D721Med (cell line): ENCODE results near the gene HOXD9.

ENCODE experiments used
- DNase-seq: peaks from one replicate; pipeline ENCODE4 v3.0.0; 2011; ENCODE audit warnings: low spot score; ENCODE audit not compliant: insufficient read length
- FAIRE-seq: peaks from 2 replicates; lab custom pipeline; 2011; peaks lifted over from hg19 to GRCh38; lab: Jason Lieb, UNC
- CTCF ChIP-seq: IDR thresholded peaks from 2 replicates; pipeline ENCODE4 v1.5.1; 2012; ENCODE audit warnings: mild to moderate bottlenecking, control low read depth; ENCODE audit not compliant: insufficient read depth; ENCODE audit errors: missing control alignments

The HOXD9 gene

GRCh38 chr2:176138923-176139660 lies 16.6 kb downstream of the HOXD9 start:
- no peak for FAIRE-seq

GRCh38 chr2:176139661-176140512 lies 17.4 kb downstream of the HOXD9 start:
- FAIRE-seq (no peak), DNase-seq (no peak)
- TF ChIP-seq CTCF = no peak

More at GRCh38 chr2:176138923-176139660, 16.6 kb downstream of the HOXD9 start:
- no peak for TF ChIP-seq CTCF
- no peak for DNase-seq

DNA sequence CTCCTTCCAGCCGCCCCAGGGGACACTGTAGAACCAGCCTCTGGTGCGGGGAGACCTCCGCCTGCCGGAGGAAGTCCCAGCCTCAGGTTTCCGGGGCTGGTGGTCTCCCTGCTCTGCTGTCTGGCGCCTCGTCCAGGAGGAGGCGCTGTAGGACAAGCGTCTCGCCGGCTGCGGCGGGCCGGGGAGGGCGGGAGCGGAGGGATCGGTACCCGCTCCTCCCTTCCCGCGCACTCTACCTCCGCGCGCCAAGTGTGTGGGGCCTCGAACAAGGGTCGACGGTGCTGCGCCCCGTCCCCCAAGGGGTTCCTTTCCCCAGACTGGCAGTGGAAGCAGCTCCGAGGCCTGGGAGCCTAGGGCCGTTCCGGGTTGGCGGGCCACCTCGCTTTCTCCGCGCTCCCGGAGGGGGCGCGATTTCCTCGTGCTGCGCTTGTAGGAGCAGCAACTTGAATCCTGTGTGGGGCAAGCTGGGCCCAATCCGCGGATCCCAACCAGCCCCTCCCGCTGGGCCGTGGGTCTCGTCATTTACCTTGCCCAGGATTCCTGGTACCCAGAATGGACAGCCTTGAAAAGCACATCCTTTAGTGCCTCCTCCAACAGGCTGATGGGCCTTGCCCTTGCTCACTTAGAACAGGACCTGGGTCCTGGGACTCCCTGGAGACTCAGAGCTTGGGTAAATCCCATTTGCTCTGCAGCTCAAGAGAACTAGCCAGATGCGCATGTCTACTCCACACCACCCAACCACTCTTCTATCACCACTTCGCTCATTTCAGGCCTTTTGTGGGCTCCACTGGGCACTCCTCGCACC lies 18.2 kb downstream of the HOXD9 start:
- peak; percentile 85 for DNase-seq
- no peak for FAIRE-seq
- TF ChIP-seq CTCF = peak; percentile 82

GRCh38 chr2:176142281-176142680 lies 19.8 kb downstream of the HOXD9 start:
- no peak for FAIRE-seq
- TF ChIP-seq CTCF = no peak

DNA sequence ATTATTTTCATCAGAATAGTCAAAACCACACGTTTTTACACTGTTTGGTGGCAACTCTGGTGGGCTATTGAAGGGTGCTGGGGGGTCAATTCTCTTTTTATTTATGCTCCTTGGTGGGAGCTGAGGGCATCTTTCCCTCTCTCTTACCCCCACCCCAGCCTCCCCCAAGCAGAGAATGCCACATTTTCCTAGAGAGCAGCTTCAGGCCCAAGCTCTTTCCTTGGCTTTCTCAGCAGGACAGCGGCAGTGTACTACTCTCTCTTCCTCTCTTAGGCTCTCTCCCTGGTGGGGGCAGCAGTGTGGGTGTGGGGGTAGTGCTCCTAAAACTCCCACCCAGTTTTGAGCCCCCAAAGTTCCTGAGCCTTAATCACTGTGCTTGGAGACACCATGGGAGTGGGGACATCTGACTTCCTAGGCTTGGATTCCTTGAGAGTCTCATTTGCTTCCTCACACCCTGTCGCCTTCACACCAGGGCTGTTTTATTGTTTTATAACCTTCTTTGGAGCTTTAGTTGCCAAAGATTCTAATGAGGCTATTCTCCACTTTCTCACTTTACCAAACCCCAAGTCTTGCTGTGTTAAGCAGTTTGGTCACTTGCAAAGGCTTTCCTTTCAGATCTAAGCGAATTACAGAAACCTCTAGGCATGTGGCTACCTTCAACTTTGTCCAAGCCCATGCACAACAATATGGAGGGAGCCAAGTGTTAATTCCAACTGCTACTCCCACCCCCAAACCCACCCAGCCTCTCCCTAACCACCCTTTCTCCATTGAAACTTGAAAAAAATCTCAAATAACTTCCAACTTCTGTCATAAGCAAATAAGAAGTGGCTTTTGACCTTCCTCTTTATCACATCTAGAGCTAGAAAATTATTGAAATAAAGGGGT lies 22.8 kb downstream of the HOXD9 start:
- no peak for TF ChIP-seq CTCF
- FAIRE-seq (no peak), DNase-seq (no peak)

More at GRCh38 chr2:176142281-176142680, 19.8 kb downstream of the HOXD9 start:
- no peak for DNase-seq

DNA sequence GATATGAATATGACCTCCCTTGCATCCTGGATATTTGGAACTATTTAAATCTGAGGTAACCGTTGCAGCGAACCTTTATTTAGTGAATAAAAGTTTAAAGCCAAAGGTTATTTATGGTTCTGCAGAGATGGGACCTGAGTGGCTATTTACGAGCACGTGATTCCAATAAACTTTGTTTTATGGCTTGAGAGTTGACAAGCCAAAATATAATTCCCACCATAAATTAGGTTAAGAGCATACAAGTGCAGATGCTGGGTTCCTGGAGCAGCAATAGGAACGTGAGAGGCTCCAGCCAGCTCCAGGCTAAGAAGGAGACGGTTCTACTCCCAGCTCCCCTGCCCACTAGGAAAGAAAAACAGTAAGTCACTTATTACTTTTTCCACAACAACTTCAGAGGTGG lies 23.6 kb downstream of the HOXD9 start:
- DNase-seq (no peak), FAIRE-seq (no peak)
- no peak for TF ChIP-seq CTCF
